ENCODE measurements around the gene AMMECR1.
"Not testable (repeated sequence)": the region's sequence is repeated elsewhere in the genome, so short reads cannot be mapped to it uniquely, and the experiment has no call there.

AMMECR1 gene

DNA sequence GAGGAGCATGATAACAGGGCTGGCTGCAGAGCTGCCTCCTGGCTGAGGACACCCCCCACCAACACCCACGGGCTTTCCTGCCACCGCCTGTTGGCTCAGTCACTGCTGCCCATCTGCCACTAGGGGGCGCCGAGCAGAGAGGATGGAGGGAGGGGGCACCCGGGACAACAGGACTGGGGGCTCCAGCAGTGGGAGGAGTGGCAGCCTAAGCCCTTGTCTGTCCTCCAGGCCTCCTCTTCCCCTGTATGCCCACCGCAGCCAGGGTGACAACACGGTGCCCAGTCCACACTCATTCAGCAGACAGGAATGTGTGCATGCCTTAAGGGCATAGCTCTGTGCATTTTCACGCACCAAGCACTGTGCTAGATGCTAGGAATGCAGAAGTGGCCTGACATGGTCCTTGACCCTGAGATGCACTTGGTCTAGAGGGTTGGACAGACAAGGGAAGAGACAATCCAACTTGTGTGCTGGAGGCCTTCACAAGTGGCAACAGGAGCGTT, 149.9 kb downstream of the AMMECR1 start:
- peak; percentile 49 for DNase-seq (ENCODE audit: low read depth)

DNA sequence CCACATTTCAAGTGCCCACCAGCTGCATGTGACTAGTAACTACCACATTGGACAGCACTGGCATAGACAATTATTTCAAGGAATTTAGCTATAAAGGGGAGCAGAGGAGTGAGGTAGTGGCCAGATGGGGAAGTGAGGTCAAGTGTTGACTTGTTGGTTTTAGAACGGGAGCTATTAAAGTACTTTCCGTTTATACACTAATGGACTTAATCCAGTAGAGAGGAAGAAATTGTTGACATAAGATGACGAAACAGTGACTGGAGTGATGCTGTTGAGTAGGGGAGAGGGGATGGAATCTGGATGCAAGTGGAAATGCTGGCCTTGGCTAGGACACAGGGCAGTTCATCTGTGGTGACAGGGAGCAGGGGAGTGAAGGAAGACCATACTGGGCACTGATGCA, 154.4 kb downstream of the AMMECR1 start:
- DNase-seq (ENCODE audit: low read depth), result no peak

DNA sequence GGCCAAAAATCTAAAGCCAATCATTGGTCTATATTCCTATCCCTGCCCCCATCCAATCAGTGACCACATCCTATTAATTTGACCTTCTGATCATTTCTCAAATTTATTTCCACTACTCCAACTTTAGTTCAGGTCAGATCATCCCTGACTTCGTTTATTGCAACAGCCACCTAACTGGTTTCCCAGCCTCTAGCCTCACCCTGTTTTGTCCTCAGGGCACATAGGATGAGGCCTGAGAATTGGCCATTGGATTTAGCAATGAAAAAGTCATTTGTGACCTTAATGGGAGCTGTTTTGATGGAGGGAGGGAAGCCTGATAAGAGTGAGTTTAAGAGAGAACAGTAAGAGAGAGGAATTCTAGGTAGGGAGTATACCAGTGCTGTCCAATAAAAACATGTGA, 155.0 kb downstream of the AMMECR1 start:
- no peak for DNase-seq (ENCODE audit: low read depth)

DNA sequence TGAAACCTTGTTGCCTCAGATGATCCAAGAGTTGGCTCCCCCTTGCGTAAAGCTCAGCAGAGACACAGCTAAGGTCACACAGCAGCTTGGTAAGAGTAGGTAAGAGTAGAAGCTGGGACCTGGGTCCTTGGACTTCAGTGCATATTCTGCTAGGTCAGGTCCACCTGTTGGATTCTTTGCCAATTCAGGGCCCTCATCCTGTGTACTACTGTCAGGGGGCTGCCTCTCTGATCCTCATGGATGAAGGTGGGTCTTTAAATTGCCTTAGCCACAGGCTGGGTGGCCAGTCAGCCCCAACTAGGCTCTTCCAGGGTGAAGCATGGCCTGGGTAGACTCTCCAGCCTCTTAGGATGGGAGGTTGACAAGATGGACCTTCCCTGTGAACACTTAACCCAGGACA, 155.8 kb downstream of the AMMECR1 start:
- no peak for DNase-seq (ENCODE audit: low read depth)

DNA sequence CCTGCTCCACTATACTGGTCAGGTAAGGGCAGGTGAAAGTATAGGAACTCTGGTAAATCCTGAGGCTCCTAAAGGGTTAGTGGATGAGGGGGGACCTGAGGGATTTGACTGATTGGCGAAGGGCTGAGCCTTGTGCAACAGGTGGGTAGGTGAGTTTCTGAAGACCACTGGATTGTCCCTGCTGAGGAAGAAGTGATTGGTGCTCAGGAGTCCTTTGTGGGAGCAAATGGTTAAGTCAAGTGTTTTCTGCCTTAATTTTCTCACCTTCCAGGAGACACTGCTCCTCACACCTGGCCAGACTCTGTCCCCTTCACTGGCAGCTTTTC, 156.6 kb downstream of the AMMECR1 start:
- DNase-seq (ENCODE audit: low read depth), result no peak

DNA sequence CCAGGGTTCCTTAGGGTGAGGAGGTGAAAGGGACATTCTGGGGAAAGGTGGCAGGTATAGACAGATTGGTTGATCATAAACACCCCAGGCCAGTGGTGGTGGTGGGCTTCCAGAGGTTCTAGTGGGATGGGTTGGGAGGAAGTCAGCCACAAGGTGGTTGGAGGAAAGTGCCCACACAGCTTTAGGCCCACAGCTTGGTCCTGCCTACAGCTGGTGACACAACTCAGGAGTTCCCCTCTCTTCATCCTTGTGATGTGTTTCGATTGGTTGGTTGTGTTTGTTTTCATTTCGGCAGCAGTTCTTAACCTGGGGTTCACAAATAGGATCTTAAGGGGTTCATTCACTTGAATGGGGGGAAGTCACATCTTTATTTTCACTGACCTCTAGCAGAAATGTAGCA, 158.0 kb downstream of the AMMECR1 start:
- DNase-seq (ENCODE audit: low read depth), result no peak

DNA sequence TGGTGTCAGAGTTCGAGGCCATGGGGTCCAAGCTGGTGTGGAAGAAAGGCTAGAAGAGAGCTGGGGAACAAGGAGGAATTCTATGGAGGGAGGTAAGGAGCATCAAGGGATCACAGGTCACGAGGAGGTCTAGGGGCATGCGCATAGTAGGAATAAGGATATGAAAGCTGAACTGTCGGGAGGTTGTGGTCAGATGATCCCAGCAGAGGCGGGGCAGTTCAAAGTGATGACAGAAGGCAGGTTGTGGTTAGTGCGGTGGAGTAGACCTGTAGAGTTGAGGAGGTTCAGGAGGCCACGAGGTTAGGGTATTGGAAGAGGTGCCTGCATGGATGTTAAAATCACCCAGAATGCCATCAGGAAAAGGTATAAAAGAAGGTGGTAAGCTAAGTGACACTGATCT, 158.7 kb downstream of the AMMECR1 start:
- no peak for DNase-seq (ENCODE audit: low read depth)

DNA sequence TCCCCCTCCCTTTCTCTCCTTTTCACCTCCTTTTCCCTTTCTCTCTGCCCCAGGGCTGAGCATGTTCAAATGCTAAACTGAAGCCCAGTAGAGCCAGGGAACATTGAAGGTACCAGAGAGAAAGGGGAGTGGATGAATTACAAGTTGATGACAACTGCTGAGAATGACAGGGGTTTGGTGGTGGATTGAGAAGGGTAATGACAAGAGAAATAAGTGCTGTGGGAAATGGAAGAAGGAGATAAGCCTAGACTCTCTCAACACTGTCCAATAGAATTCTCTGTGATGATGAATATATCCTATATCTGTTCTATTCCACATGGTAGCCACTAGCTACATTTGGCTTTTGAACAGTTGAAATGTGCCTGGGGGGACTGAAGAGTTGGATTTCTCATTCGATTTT, 160.4 kb downstream of the AMMECR1 start:
- no peak for DNase-seq (ENCODE audit: low read depth)

DNA sequence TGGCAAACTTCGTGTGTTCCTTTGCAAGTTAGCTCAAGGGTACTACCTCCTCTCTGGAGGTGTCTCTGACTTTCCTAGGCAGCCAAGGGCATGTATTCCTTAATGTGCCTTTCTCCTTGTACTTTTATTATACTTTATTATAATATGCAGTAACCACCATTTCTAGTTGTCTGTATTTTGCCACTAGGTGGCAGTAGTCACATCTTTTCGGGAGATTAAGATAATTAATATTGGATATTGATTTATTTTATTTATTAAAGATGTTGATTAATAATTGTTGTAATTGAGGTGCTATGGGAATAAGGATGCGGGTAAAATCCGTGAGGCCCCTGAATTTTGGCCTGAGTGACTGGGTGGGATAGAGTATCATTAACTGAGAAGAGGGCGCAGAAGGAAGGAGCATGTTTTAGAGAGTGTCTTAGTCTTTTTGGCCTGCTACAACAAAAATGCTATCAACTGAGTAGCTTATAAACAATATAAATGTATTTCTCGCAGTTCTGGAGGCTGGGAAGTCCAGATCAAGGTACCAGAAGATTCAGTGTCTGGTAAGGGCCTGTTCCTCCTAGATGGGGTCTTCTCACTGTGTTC, 161.6 kb downstream of the AMMECR1 start:
- DNase-seq (ENCODE audit: low read depth), result no peak

DNA sequence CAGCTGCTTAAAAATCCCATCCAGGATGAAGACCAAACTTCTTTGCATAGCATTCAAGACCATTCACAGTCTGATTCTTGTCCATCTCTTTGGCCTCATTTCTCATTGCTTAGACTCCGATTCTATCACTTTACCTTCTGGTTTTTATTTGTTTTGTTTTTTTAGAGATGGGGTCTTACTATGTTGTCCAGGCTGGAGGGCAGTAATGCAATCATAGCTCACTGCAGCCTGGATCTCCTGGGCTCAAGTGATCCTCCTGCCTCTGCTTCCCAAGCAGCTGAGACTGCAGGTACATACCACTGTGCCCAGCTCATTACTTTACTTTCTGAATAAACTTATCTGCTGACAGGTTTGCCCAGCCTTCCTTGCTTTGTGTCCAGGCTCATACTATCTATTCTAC, 162.1 kb downstream of the AMMECR1 start:
- no peak for DNase-seq (ENCODE audit: low read depth)

DNA sequence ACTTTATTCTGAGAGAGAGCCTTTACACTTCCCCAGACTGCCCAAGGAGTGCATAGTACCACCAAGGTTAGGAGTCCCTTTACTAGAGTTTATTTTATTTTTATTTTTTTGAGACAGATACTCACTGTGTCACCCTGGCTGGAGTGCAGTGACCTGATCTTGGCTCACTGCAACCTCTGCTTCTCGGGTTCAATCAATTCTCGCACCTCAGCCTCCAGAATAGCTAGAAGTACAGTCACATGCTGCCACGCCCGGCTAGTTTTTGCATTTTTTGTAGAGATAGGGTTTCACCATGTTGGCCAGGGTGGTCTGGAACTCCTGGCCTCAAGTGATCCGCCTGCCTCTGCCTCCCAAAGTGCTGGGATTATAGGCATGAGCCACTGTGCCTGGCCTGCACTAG, 163.6 kb downstream of the AMMECR1 start:
- not testable (repeated sequence) for DNase-seq (ENCODE audit: low read depth)

DNA sequence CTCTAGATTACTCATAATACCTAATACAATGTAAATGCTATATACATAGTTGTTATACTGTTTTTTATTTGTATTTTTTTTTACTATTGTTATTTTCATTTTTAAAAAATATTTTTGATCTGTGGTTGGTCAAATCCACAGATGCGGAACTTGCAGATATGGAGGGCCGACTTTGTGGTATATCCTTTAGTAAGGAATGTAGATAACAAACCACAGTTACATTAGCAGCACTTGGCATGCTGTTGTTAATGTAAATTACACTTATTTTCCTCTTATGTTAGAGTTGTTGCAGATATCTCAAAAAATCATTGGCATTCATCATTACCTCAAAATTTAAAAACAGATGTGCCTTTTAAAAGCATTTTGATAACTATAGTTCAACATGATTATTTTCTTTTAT, 164.0 kb downstream of the AMMECR1 start:
- DNase-seq (ENCODE audit: low read depth), result no peak

DNA sequence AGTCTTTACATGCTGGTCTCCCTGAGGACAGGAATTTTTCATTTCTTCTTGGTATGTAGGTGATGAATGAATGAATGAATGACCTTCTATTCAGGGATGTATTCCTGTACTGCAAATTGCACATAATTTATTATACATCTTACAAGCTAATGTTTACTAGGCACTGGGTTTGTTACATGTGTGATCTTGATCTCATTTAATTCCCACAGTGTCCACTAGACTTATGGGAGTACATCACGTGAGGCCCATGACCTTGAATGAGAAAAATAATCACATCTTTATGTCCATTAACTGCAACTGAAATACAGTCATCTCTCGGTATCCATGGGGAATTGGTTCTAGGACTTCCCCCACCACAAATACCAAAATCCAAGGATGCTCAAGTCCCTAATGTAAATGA, 164.6 kb downstream of the AMMECR1 start:
- DNase-seq (ENCODE audit: low read depth), result no peak

DNA sequence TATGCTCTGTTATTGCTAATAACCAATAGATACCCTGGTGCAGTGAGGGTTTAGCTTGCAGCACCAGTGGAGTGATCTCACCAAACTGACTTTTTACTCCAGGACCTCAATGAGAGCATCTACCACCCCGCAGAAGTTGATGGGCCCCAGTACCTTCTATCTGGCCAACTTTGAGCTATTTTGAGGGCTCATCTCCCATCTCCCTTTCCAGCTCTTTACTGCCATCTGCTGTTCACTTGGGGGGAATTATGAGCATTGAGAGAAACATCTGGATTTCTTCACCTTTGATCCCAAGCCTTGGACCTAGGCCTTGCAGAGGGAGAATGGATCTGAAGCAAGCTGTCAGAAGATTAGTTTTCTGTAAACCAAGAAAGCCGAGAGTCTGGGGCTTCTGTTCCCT, 171.4 kb downstream of the AMMECR1 start:
- no peak for DNase-seq (ENCODE audit: low read depth)

DNA sequence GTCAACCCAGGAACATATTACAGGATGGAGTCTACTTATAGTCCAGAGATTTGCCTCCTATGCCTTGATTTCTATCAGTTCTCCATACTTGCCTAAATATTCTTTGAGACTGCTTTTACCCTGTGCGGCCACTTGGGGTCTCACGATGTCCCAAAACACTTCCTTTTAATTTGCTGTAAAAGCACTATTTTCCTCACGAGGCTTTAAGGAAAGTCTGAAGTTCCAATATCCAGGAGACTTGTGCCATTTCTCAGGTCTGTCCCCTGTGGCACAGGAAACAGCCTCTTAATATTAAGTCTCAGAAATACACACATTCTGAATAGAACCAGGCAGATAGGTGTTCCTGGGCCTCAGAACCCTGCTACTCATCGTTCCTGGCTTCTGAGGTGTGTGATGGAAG, 172.0 kb downstream of the AMMECR1 start:
- DNase-seq (ENCODE audit: low read depth), result no peak

DNA sequence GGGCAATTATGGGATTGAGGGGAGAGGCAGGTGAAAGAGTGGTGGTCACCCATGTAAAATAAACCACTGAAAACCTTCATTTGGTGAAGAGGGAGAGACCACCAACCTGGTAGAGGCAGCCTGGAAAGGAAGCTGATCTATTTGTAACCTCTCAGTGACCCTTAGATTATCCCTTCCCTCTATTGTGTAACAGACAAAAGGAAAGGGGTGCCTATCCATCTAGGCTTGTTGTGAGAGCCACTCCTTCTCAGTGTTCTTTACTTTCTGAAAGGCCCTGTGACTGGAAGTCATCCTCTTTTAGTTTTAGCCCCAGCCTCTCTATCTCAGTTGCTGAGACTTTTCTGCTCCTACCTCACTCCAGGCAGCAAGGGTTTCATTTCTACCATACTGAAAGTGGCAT, 172.6 kb downstream of the AMMECR1 start:
- DNase-seq (ENCODE audit: low read depth), result no peak
